Astrocyte (in vitro differentiated cells and primary cell): ENCODE results near the gene HIPK2. TPM values are rescaled to one million over a fixed set of nuclear protein-coding genes. Genes with fewer than 3 reads are reported as not detected.

Experiments
- DNase-seq: peaks from one replicate; pipeline ENCODE4 v3.0.0-alpha.2; 2010; ENCODE audit warnings: low read depth
- FAIRE-seq: peaks from 2 replicates; lab custom pipeline; 2011; peaks lifted over from hg19 to GRCh38; lab: Jason Lieb, UNC
- H2AFZ ChIP-seq: 2 replicates; pipeline ENCODE4 v1.6.0; 2012; ENCODE audit warnings: low read depth, low read length, inconsistent platforms
- H3K27ac ChIP-seq: 2 replicates; pipeline ENCODE4 v1.5.1; 2011; ENCODE audit warnings: low read depth, low read length, inconsistent platforms
- H3K27me3 ChIP-seq: 2 replicates; pipeline ENCODE4 v1.6.0; 2011; ENCODE audit warnings: low read length, inconsistent platforms; ENCODE audit not compliant: insufficient read depth
- H3K36me3 ChIP-seq: 2 replicates; pipeline ENCODE4 v1.5.1; 2011; ENCODE audit warnings: low read length, inconsistent platforms; ENCODE audit not compliant: insufficient read depth
- H3K4me1 ChIP-seq: 2 replicates; pipeline ENCODE4 v1.5.1; 2011; ENCODE audit warnings: low read length, inconsistent platforms; ENCODE audit not compliant: insufficient read depth
- H3K4me2 ChIP-seq: 2 replicates; pipeline ENCODE4 v1.6.0; 2012; ENCODE audit warnings: low read length, inconsistent platforms
- H3K4me3 ChIP-seq: 2 replicates; pipeline ENCODE4 v1.5.1; 2011; ENCODE audit warnings: low read depth, mild to moderate bottlenecking, low read length, inconsistent platforms; ENCODE audit not compliant: insufficient read depth
- H3K79me2 ChIP-seq: 2 replicates; pipeline ENCODE4 v1.6.0; 2012; ENCODE audit warnings: mild to moderate bottlenecking, low read length, inconsistent platforms; ENCODE audit not compliant: insufficient read depth
- H3K9ac ChIP-seq: 2 replicates; pipeline ENCODE4 v1.6.0; 2012; ENCODE audit warnings: mild to moderate bottlenecking, low read length, inconsistent platforms
- H3K9me3 ChIP-seq: 2 replicates; pipeline ENCODE4 v1.5.1; 2012; ENCODE audit warnings: low read depth, mild to moderate bottlenecking, low read length, inconsistent platforms; ENCODE audit not compliant: insufficient read depth
- H4K20me1 ChIP-seq: 2 replicates; pipeline ENCODE4 v1.6.0; 2012; ENCODE audit warnings: low read length, inconsistent platforms; ENCODE audit not compliant: insufficient read depth
- H3K27ac Mint-ChIP-seq: one replicate; pipeline ENCODE4 v1.8.0; 2021; ENCODE audit warnings: mild to moderate bottlenecking, mixed read lengths; ENCODE audit not compliant: unreplicated experiment
- H3K27me3 Mint-ChIP-seq: one replicate; pipeline ENCODE4 v1.8.0; 2021; ENCODE audit warnings: low read depth, mixed read lengths; ENCODE audit not compliant: unreplicated experiment
- H3K36me3 Mint-ChIP-seq: one replicate; pipeline ENCODE4 v1.8.0; 2021; ENCODE audit warnings: low read depth, mixed read lengths; ENCODE audit not compliant: unreplicated experiment
- H3K4me1 Mint-ChIP-seq: one replicate; pipeline ENCODE4 v1.8.0; 2021; ENCODE audit warnings: low read depth, mixed read lengths; ENCODE audit not compliant: unreplicated experiment
- H3K4me3 Mint-ChIP-seq: one replicate; pipeline ENCODE4 v1.8.0; 2021; ENCODE audit warnings: mild to moderate bottlenecking, moderate library complexity, mixed read lengths; ENCODE audit not compliant: unreplicated experiment
- H3K9me3 Mint-ChIP-seq: one replicate; pipeline ENCODE4 v1.8.0; 2021; ENCODE audit warnings: mild to moderate bottlenecking, mixed read lengths; ENCODE audit not compliant: unreplicated experiment
- CTCF ChIP-seq: IDR thresholded peaks from 2 replicates; pipeline ENCODE4 v1.5.1; 2011; ENCODE audit warnings: low read depth, mild to moderate bottlenecking, inconsistent platforms, low read length, moderate library complexity; ENCODE audit not compliant: insufficient read depth
- EZH2 ChIP-seq: IDR thresholded peaks from 2 replicates; pipeline ENCODE4 v1.6.1; 2012; ENCODE audit warnings: mild to moderate bottlenecking, low read length, inconsistent platforms; ENCODE audit not compliant: insufficient read depth
- total RNA-seq: library from RNA; stranded (reverse); gene quantifications from 2 replicates; pipeline ENCODE4 v1.2.1, GENCODE V29; 2021

Gene HIPK2
- total RNA-seq, 1 donor from 2014 or later, result 35.8 TPM

GRCh38 chr7:139679731-139680594 is 97.8 kb downstream of the HIPK2 start:
- Histone ChIP-seq H3K27me3 (no peaks in the 10 kb centered on the region), H3K9ac (peak overlapping the region; percentile 83), H3K27ac (peak overlapping the region; percentile 99), H3K4me2 (peak overlapping the region; percentile 76), H3K4me3 (no peak overlapping the region), H3K36me3 (peaks cover 1% of the 10 kb centered on the region), H2AFZ (peak overlapping the region; percentile 12), H4K20me1 (no peaks in the 10 kb centered on the region), H3K4me1 (peaks cover 64% of the 10 kb centered on the region), H3K79me2 (peaks cover 27% of the 10 kb centered on the region), H3K9me3 (no peaks in the 10 kb centered on the region)
- H3K4me3 Mint-ChIP-seq, result no peak overlapping the region
- H3K36me3 Mint-ChIP-seq, result peaks cover 16% of the 10 kb centered on the region
- no peaks in the 10 kb centered on the region for H3K27me3 Mint-ChIP-seq
- peak overlapping the region; percentile 26 for H3K27ac Mint-ChIP-seq
- DNase-seq, result peak; percentile 29
- no peak for FAIRE-seq
- peaks cover 45% of the 10 kb centered on the region for H3K4me1 Mint-ChIP-seq
- TF ChIP-seq CTCF (no peak), EZH2 (no peak)
- H3K9me3 Mint-ChIP-seq, result peaks cover 9% of the 10 kb centered on the region

- H3K4me3 ChIP-seq, result no peak overlapping the region
- Mint-ChIP-seq H3K4me1 (peaks cover 18% of the 10 kb centered on the region), H3K4me3 (no peak overlapping the region), H3K9me3 (peaks cover 4% of the 10 kb centered on the region), H3K27me3 (no peaks in the 10 kb centered on the region), H3K27ac (no peak overlapping the region), H3K36me3 (peaks cover 8% of the 10 kb centered on the region)
- no peaks in the 10 kb centered on the region for H3K27me3 ChIP-seq
- no peak overlapping the region for H2AFZ ChIP-seq
- no peak overlapping the region for H3K4me2 ChIP-seq
- H4K20me1 ChIP-seq, result peaks cover 5% of the 10 kb centered on the region
- peaks cover 23% of the 10 kb centered on the region for H3K79me2 ChIP-seq
- DNase-seq (no peak), FAIRE-seq (no peak)
- H3K36me3 ChIP-seq, result peaks cover 3% of the 10 kb centered on the region
- peak overlapping the region; percentile 15 for H3K27ac ChIP-seq
- no peaks in the 10 kb centered on the region for H3K9me3 ChIP-seq
- peaks cover 38% of the 10 kb centered on the region for H3K4me1 ChIP-seq
- TF ChIP-seq CTCF, result no peak
- no peak for TF ChIP-seq EZH2
- H3K9ac ChIP-seq, result no peak overlapping the region
These were observed 101.4 kb downstream of the HIPK2 start for GRCh38 chr7:139676390-139676789.
